H1 (cell line): ENCODE measurements around the gene ENO2. TPM values are rescaled to one million over a fixed set of nuclear protein-coding genes. Genes with fewer than 3 reads are reported as not detected.

Experiments used
- CTCF ChIA-PET: fragments of 300-600 bp; sonication (Branson Sonifier 250); formaldehyde crosslinking; loops from one replicate; lab custom pipeline; 2021; ENCODE audit not compliant: partially characterized antibody; lab: Charles Lee
- POLR2A ChIA-PET: fragments of 300-600 bp; sonication (Branson Sonifier 250); formaldehyde crosslinking; loops from one replicate; lab custom pipeline; 2021; ENCODE audit warnings: inconsistent platforms; ENCODE audit not compliant: partially characterized antibody; lab: Charles Lee
- DNase-seq, 2 experiments: peaks; one replicate each; pipeline versions ENCODE4 v3.0.0 to v3.0.0-alpha.2; 2010 to 2022; ENCODE audit warnings: low spot score in 2 of 2, low read depth in 1 of 2, mixed read lengths in 1 of 2
- FAIRE-seq: peaks from 2 replicates; lab custom pipeline; 2011; peaks lifted over from hg19 to GRCh38; lab: Jason Lieb, UNC
- H2AFZ ChIP-seq: 2 replicates; pipeline ENCODE4 v1.8.1; 2012; ENCODE audit warnings: low read length, inconsistent platforms
- H2AK5ac ChIP-seq: 2 replicates; pipeline ENCODE4 v1.6.1; 2013; ENCODE audit warnings: low read depth, low read length
- H2BK120ac ChIP-seq: replicated peaks from 2 replicates; pipeline ENCODE3; 2013; ENCODE audit warnings: low read depth, low read length, inconsistent platforms
- H2BK12ac ChIP-seq: 2 replicates; pipeline ENCODE4 v1.6.1; 2013; ENCODE audit warnings: low read depth, low read length
- H2BK15ac ChIP-seq: 2 replicates; pipeline ENCODE4 v1.6.1; 2013; ENCODE audit warnings: low read length
- H2BK20ac ChIP-seq: 2 replicates; pipeline ENCODE4 v1.6.1; 2013; ENCODE audit warnings: low read length
- H2BK5ac ChIP-seq: 2 replicates; pipeline ENCODE4 v1.6.1; 2013; ENCODE audit warnings: low read depth, low read length
- H3K14ac ChIP-seq: 2 replicates; pipeline ENCODE4 v1.6.1; 2013; ENCODE audit warnings: inconsistent platforms; ENCODE audit not compliant: insufficient read length
- H3K18ac ChIP-seq: 2 replicates; pipeline ENCODE4 v1.6.1; 2013; ENCODE audit warnings: low read length; ENCODE audit errors: extremely low read depth
- H3K23ac ChIP-seq: 2 replicates; pipeline ENCODE4 v1.6.1; 2013; ENCODE audit warnings: inconsistent platforms; ENCODE audit not compliant: insufficient read length
- H3K23me2 ChIP-seq: 2 replicates; pipeline ENCODE4 v1.6.1; 2013; ENCODE audit warnings: low read depth, low read length
- H3K27ac ChIP-seq: 2 replicates; pipeline ENCODE4 v1.6.1; 2011; ENCODE audit warnings: low read depth, low read length, inconsistent platforms
- H3K27me3 ChIP-seq, 4 experiments: replicated peaks in 1 of 4; 1 replicate in 1 of 4; 2 replicates in 3 of 4; pipeline versions ENCODE4 v1.6.1 to v1.8.1; 2011 to 2013; ENCODE audit warnings: low read length in 3 of 4, mild to moderate bottlenecking in 3 of 4, inconsistent platforms in 2 of 4, mixed read lengths in 2 of 4, moderate library complexity in 1 of 4; ENCODE audit not compliant: control insufficient read depth in 3 of 4, insufficient read depth in 3 of 4; ENCODE audit errors: extremely low read depth in 1 of 4
- H3K36me3 ChIP-seq, 4 experiments: 2 replicates each; pipeline versions ENCODE4 v1.6.1 to v1.8.1; 2011 to 2013; ENCODE audit warnings: mild to moderate bottlenecking in 4 of 4, low read length in 3 of 4, moderate library complexity in 2 of 4, control low read depth in 1 of 4, inconsistent platforms in 1 of 4; ENCODE audit not compliant: insufficient read depth in 4 of 4, control insufficient read depth in 2 of 4
- H3K4ac ChIP-seq: replicated peaks from 2 replicates; pipeline ENCODE3; 2013; ENCODE audit warnings: low read length, low read depth, mixed read lengths, inconsistent platforms; ENCODE audit not compliant: insufficient read length
- H3K4me1 ChIP-seq, 4 experiments: replicated peaks in 1 of 4; 1 replicate in 1 of 4; 2 replicates in 3 of 4; pipeline versions ENCODE4 v1.6.1 to v1.8.1; 2011 to 2013; ENCODE audit warnings: low read length in 3 of 4, inconsistent platforms in 2 of 4, mixed read lengths in 1 of 4; ENCODE audit not compliant: insufficient read depth in 4 of 4, control insufficient read depth in 3 of 4
- H3K4me2 ChIP-seq, 2 experiments: 2 replicates each; pipeline versions ENCODE4 v1.6.1 to v1.8.1; 2011 to 2013; ENCODE audit warnings: low read depth in 2 of 2, low read length in 2 of 2, control low read depth in 1 of 2, inconsistent platforms in 1 of 2, mild to moderate bottlenecking in 1 of 2; ENCODE audit not compliant: insufficient read depth in 1 of 2
- H3K4me3 ChIP-seq, 4 experiments: fragments of 200-600, 300-600 bp in 1 of 4; sonication (generic), shearing (Covaris generic), sonication (Bioruptor Twin) in 1 of 4; 2 replicates each; pipeline versions ENCODE4 v1.5.1 to v1.8.1; 2011 to 2016; ENCODE audit warnings: low read length in 4 of 4, low read depth in 3 of 4, control low read depth in 2 of 4, inconsistent platforms in 2 of 4, mild to moderate bottlenecking in 2 of 4, mixed read lengths in 1 of 4, moderate library complexity in 1 of 4; ENCODE audit not compliant: insufficient read depth in 2 of 4; ENCODE audit errors: extremely low read depth in 1 of 4
- H3K56ac ChIP-seq: replicated peaks from 2 replicates; pipeline ENCODE3; 2013; ENCODE audit warnings: low read depth, mild to moderate bottlenecking, mixed read lengths, low read length, inconsistent platforms; ENCODE audit not compliant: insufficient read length
- H3K79me1 ChIP-seq: 2 replicates; pipeline ENCODE4 v1.6.1; 2013; ENCODE audit warnings: low read depth, low read length, control low read depth
- H3K79me2 ChIP-seq, 2 experiments: 2 replicates each; pipeline versions ENCODE4 v1.6.1 to v1.8.1; 2012 to 2013; ENCODE audit warnings: low read length in 2 of 2, mild to moderate bottlenecking in 2 of 2, inconsistent platforms in 1 of 2; ENCODE audit not compliant: insufficient read depth in 2 of 2, control insufficient read depth in 1 of 2
- H3K9ac ChIP-seq, 4 experiments: replicated peaks in 1 of 4; 1 replicate in 1 of 4; 2 replicates in 3 of 4; pipeline versions ENCODE4 v1.6.1 to v1.8.1; 2011 to 2013; ENCODE audit warnings: low read depth in 3 of 4, low read length in 3 of 4, control low read depth in 2 of 4, mild to moderate bottlenecking in 2 of 4, moderate library complexity in 2 of 4, inconsistent platforms in 1 of 4; ENCODE audit errors: extremely low read depth in 1 of 4
- H3K9me3 ChIP-seq, 2 experiments: 2 replicates each; pipeline versions ENCODE4 v1.6.1 to v1.8.1; 2012 to 2013; ENCODE audit warnings: mild to moderate bottlenecking in 2 of 2, moderate library complexity in 2 of 2, control low read depth in 1 of 2, inconsistent platforms in 1 of 2, low read depth in 1 of 2, low read length in 1 of 2, mixed read lengths in 1 of 2; ENCODE audit not compliant: insufficient read depth in 2 of 2
- H4K20me1 ChIP-seq, 2 experiments: replicated peaks in 1 of 2; 2 replicates each; pipeline versions ENCODE3 to v1.8.1; 2011 to 2013; ENCODE audit warnings: inconsistent platforms in 2 of 2, low read length in 2 of 2, mild to moderate bottlenecking in 1 of 2; ENCODE audit not compliant: insufficient read depth in 2 of 2, control insufficient read depth in 1 of 2
- H4K5ac ChIP-seq: 2 replicates; pipeline ENCODE4 v1.6.1; 2013; ENCODE audit warnings: low read length, low read depth, mixed read lengths, inconsistent platforms; ENCODE audit not compliant: insufficient read length
- H4K8ac ChIP-seq: 2 replicates; pipeline ENCODE4 v1.8.0; 2013; ENCODE audit warnings: mild to moderate bottlenecking, moderate library complexity, low read length, inconsistent platforms; ENCODE audit not compliant: insufficient read depth; ENCODE audit errors: extremely low read depth
- H4K91ac ChIP-seq: replicated peaks from 2 replicates; pipeline ENCODE3; 2013; ENCODE audit warnings: low read length, mixed read lengths, inconsistent platforms; ENCODE audit not compliant: insufficient read length
- WGBS, 2 experiments: shearing (Covaris generic) in 1 of 2; methylation state at CpG; one replicate each; pipeline versions ENCODE4 v1.1.6 to v1.1.7; 2013 to 2015; ENCODE audit warnings: low lambda C conversion rate in 2 of 2, mixed read lengths in 2 of 2, inconsistent platforms in 1 of 2, low coverage in 1 of 2, missing lambda C conversion rate in 1 of 2; ENCODE audit not compliant: insufficient replicate concordance in 2 of 2, insufficient coverage in 1 of 2, insufficient read length in 1 of 2; ENCODE audit errors: extremely low coverage in 1 of 2, missing lambda C conversion rate in 1 of 2; 5-methylcytosine and 5-hydroxymethylcytosine counted together
- polyA plus RNA-seq, 7 experiments: library from polyadenylated mRNA; depleted of rRNA in 3 of 7; stranded (reverse) in 5 of 7; unstranded in 2 of 7; fragments of >200 nt in 5 of 7; fragments of 200-250 nt in 2 of 7; gene quantifications; 1 replicate in 5 of 7; 2 replicates in 1 of 7; 4 replicates in 1 of 7; pipeline versions ENCODE4 v1.2.1 to v1.2.3, GENCODE V29; 2011 to 2013; ENCODE audit warnings: missing spikeins in 2 of 7, mixed read lengths in 2 of 7
- total RNA-seq: library from RNA; stranded (reverse); fragmentation: NEBNext Ultra II Directional; extraction: Animal tissue kit (Norgen Biotek cat#: 25700); gene quantifications from 2 replicates; pipeline ENCODE4 v1.2.1, GENCODE V29; 2021

The ENO2 gene
- total and polyA plus RNA-seq, 2 of the 8 experiments (the other 6 are each of a cell fraction or from before 2014, with no cell fraction given), result 92.4 to 102 TPM

- no peak overlapping the region for H2BK15ac ChIP-seq
- H3K4me1 ChIP-seq, result peaks cover 5 to 30% (median 22%) of the 10 kb centered on the region in 4 experiments
- no peaks in the 10 kb centered on the region for H3K9me3 ChIP-seq
- no peak overlapping the region for H2BK120ac ChIP-seq
- no peak for FAIRE-seq
- no peak overlapping the region for H3K14ac ChIP-seq
- H3K79me1 ChIP-seq, result no peaks in the 10 kb centered on the region
- peak overlapping the region; percentile 27; the same call in 1 of the 2 replicates for H2BK12ac ChIP-seq
- peak overlapping the region; percentile 15 for H4K91ac ChIP-seq
- no peak overlapping the region for H2BK5ac ChIP-seq
- no peaks in the 10 kb centered on the region; a peak in 1 of 8 replicates for H3K36me3 ChIP-seq
- no peak overlapping the region for H2AK5ac ChIP-seq
- H3K9ac ChIP-seq, result no peak overlapping the region
- no peak overlapping the region for H3K23ac ChIP-seq
- no peak overlapping the region for H3K4me2 ChIP-seq
- DNase-seq, result no peak
- no peak overlapping the region for H2AFZ ChIP-seq
- H4K20me1 ChIP-seq, result no peaks in the 10 kb centered on the region
- H3K4me3 ChIP-seq, result no peak overlapping the region
- CTCF ChIA-PET, result interaction anchor here (0.7 to 12.2 kb wide), 12 partner anchors 7 to 151 kb away, joined by 3 to 277 read pairs (median 8); partner anchors contain the start of genes C12orf57, PHB2, PTPN6 and RNU7-1
- no peak overlapping the region for H2BK20ac ChIP-seq
- WGBS, 2 experiments, result 90% methylated on average over 24 of the region's 24 CpGs; no CpG with 5 or more reads in 1 of the 2 experiments
- no peak overlapping the region for H3K56ac ChIP-seq
- POLR2A ChIA-PET, result interaction anchor here (0.9 to 44.0 kb wide), 5 partner anchors 10 to 149 kb away, joined by 3 to 1596 read pairs (median 87); partner anchors contain the start of genes ATN1, C12orf57, EMG1 and PHB2
- H3K23me2 ChIP-seq, result peaks cover 16% of the 10 kb centered on the region; the same call in 1 of the 2 replicates
- H3K27me3 ChIP-seq, result no peaks in the 10 kb centered on the region
- no peak overlapping the region for H3K4ac ChIP-seq
- H4K8ac ChIP-seq, result no peak overlapping the region
- peaks cover 0 to 11% of the 10 kb centered on the region in 2 experiments; a peak in 2 of 4 replicates for H3K79me2 ChIP-seq
- H3K27ac ChIP-seq, result no peak overlapping the region
- H4K5ac ChIP-seq, result no peak overlapping the region
- no peak overlapping the region for H3K18ac ChIP-seq
Observed at GRCh38 chr12:6959058-6959804, 44.9 kb downstream of the ENO2 start.
